Transverse colon (tissue), 4 donors: Measurements from ENCODE around the gene HMX3. TPM values are rescaled to one million over a fixed set of nuclear protein-coding genes. Genes with fewer than 3 reads are reported as not detected.

Source experiments
- DNase-seq: peaks from one replicate; pipeline ENCODE4 v3.0.0-alpha.2; 2019
- H3K27ac ChIP-seq, 4 donors: fragments of 200-600 bp; sonication (generic); 2 replicates each; pipeline ENCODE4 v1.5.1; 2016 to 2018; ENCODE audit warnings: inconsistent platforms in 4 of 4
- H3K27me3 ChIP-seq: fragments of 200-600 bp; sonication (generic); 2 replicates; pipeline ENCODE4 v1.5.1; 2017; ENCODE audit warnings: inconsistent platforms
- H3K36me3 ChIP-seq, 4 donors: fragments of 200-600 bp; sonication (generic); 2 replicates each; pipeline ENCODE4 v1.5.1; 2017 to 2019; ENCODE audit warnings: inconsistent platforms in 4 of 4
- H3K4me1 ChIP-seq, 4 donors: fragments of 200-600 bp; sonication (generic); 2 replicates each; pipeline ENCODE4 v1.5.1; 2017 to 2020; ENCODE audit warnings: inconsistent platforms in 4 of 4
- H3K4me3 ChIP-seq, 4 donors: fragments of 200-600 bp; sonication (generic); 1 replicate in 1 of 4; 2 replicates in 3 of 4; pipeline versions ENCODE4 v1.5.1 to v1.6.1; 2017 to 2019; ENCODE audit warnings: inconsistent platforms in 4 of 4
- H3K9me3 ChIP-seq, 2 donors: fragments of 200-600 bp; sonication (generic); 2 replicates each; pipeline ENCODE4 v1.5.1; 2017 to 2019; ENCODE audit warnings: inconsistent platforms in 2 of 2
- EP300 ChIP-seq: sonication (generic); formaldehyde crosslinking; IDR thresholded peaks from one replicate; pipeline ENCODE4 v1.6.1; 2017; ENCODE audit warnings: antibody characterized with exemption, low read depth
- POLR2A ChIP-seq: fragments of 450-650 bp; IDR thresholded peaks from one replicate; pipeline ENCODE4 v1.6.1; 2016; ENCODE audit warnings: antibody characterized with exemption, mild to moderate bottlenecking, moderate library complexity
- POLR2AphosphoS5 ChIP-seq, 3 donors: sonication (generic); formaldehyde crosslinking; IDR thresholded peaks; one replicate each; pipeline ENCODE4 v1.6.1; 2016; ENCODE audit warnings: antibody characterized with exemption in 3 of 3
- WGBS, 2 donors: methylation state at CpG; one replicate each; pipeline ENCODE4 v1.1.5; 2018; ENCODE audit warnings: low coverage in 1 of 2; 5-methylcytosine and 5-hydroxymethylcytosine counted together
- in situ Hi-C, 4 donors: fragments of 200-750 bp; cut with MboI; loops; one replicate each; pipeline versions ENCODE4 v1.15.0 to v1.15.1; 2017; ENCODE audit warnings: low sequenced_read_pairs in 3 of 4, low pct_ligation_motif_present in 1 of 4, low pct_unique_long_range_greater_than_20kb in 1 of 4
- intact Hi-C: fragments of 100-400 bp; cut with DNase I; formaldehyde crosslinking; loops from one replicate; pipeline ENCODE4 v1.15.1; 2023; ENCODE audit warnings: low total_unique reads
- total RNA-seq, 4 donors: library from RNA; depleted of rRNA; stranded (reverse); fragments of >200 nt; gene quantifications; one replicate each; pipeline ENCODE4 v1.1.0, GENCODE V29; 2016
- TF ChIP-seq, protein P1 (sequence below), 5 experiments: fragments of 200-600 bp in 3 of 5; fragments of 450-650 bp in 2 of 5; sonication (generic) in 3 of 5; IDR thresholded peaks; 1 replicate in 2 of 5; 2 replicates in 3 of 5; pipeline ENCODE4 v1.5.1; 2016 to 2017; ENCODE audit warnings: antibody characterized with exemption in 5 of 5, inconsistent platforms in 3 of 5, mild to moderate bottlenecking in 2 of 5, moderate library complexity in 1 of 5

The HMX3 gene
- total RNA-seq, 4 donors from 2014 or later: 1.2 to 1.7 TPM; not detected in 2

DNA sequence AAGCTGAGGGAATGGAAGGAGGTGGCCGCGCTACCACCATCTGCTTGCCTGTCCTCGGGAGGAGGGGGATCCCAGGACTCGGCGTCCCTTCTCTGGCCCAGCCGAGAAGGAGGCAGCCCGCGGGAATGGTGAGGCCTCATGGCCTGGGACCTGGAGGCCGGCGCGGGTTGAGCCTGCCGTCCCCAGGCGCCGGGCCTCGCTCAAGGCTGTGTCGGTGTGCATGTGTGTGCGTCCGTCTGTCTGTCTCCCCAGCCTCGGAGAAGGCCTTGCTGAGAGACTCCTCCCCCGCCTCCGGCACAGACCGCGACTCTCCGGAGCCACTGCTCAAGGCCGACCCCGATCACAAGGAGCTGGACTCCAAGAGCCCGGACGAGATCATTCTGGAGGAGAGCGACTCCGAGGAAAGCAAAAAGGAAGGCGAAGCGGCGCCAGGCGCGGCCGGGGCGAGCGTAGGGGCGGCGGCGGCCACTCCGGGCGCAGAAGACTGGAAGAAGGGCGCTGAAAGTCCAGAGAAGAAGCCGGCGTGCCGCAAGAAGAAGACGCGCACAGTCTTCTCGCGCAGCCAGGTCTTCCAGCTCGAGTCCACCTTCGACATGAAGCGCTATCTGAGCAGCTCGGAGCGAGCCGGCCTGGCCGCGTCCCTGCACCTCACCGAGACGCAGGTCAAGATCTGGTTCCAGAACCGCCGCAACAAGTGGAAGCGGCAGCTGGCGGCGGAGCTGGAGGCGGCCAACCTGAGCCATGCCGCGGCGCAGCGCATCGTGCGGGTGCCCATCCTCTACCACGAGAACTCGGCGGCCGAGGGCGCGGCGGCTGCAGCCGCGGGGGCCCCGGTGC, 1.3 kb downstream of the HMX3 start:
- H3K36me3 ChIP-seq: no peaks in the 10 kb centered on the region
- DNase-seq: no peak
- in situ Hi-C loops: loop anchor here in 1 of 4 donors (25.0 kb wide), 1 partner anchor 425 kb away; no protein-coding TSS in a partner anchor
- 8% methylated on average over 78 of the region's 83 CpGs; no CpG with 5 or more reads in 1 of the 2 donors for WGBS, 2 donors
- TF ChIP-seq POLR2AphosphoS5 (IDR thresholded peaks at IDR 0.05): no peak
- TF ChIP-seq, protein P1, sequence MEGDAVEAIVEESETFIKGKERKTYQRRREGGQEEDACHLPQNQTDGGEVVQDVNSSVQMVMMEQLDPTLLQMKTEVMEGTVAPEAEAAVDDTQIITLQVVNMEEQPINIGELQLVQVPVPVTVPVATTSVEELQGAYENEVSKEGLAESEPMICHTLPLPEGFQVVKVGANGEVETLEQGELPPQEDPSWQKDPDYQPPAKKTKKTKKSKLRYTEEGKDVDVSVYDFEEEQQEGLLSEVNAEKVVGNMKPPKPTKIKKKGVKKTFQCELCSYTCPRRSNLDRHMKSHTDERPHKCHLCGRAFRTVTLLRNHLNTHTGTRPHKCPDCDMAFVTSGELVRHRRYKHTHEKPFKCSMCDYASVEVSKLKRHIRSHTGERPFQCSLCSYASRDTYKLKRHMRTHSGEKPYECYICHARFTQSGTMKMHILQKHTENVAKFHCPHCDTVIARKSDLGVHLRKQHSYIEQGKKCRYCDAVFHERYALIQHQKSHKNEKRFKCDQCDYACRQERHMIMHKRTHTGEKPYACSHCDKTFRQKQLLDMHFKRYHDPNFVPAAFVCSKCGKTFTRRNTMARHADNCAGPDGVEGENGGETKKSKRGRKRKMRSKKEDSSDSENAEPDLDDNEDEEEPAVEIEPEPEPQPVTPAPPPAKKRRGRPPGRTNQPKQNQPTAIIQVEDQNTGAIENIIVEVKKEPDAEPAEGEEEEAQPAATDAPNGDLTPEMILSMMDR (IDR thresholded peaks at IDR 0.05): no peak
- no peak for TF ChIP-seq POLR2A
- TF ChIP-seq EP300: no peak
- no peaks in the 10 kb centered on the region for H3K9me3 ChIP-seq
- H3K4me3 ChIP-seq: peak overlapping the region in 2 of 4 donors; percentile 15 to 55
- no peak overlapping the region for H3K27ac ChIP-seq
- peaks cover 100% of the 10 kb centered on the region for H3K27me3 ChIP-seq
- intact Hi-C loops: no loop called here
- peaks cover 22 to 59% (median 45%) of the 10 kb centered on the region in 4 donors for H3K4me1 ChIP-seq

DNA sequence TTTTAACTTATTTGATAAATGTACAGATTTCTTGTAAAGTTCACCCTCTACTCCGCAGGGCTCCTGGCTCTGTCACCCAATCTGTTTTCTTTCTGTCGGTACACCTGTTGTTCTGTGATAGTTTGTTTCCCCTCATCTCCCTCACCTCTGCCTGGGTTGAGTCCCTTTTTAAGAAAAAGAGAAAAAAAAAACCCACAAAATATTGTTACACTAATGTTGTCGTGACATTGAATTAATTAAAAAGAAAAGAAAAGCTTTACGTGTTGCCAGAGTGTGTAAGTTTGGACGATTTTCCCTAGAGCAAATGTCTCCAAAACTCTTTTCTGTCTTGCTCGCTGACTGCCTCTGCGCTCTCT, 3.4 kb downstream of the HMX3 start:
- H3K4me3 ChIP-seq: no peak overlapping the region
- H3K27me3 ChIP-seq: peaks cover 100% of the 10 kb centered on the region
- TF ChIP-seq POLR2AphosphoS5 (IDR thresholded peaks at IDR 0.05): no peak
- TF ChIP-seq, protein P1 (IDR thresholded peaks at IDR 0.05): no peak
- TF ChIP-seq EP300: no peak
- no peak for TF ChIP-seq POLR2A
- no peak overlapping the region for H3K27ac ChIP-seq
- WGBS, 2 donors: 8% methylated on average over 7 of the region's 7 CpGs
- intact Hi-C loops (no loop called here), in situ Hi-C loops (loop anchor here in 1 of 4 donors (25.0 kb wide), 1 partner anchor 423 kb away; no protein-coding TSS in a partner anchor)
- no peak for DNase-seq
- peaks cover 20 to 59% (median 36%) of the 10 kb centered on the region in 4 donors for H3K4me1 ChIP-seq
- H3K9me3 ChIP-seq: no peaks in the 10 kb centered on the region
- H3K36me3 ChIP-seq: no peaks in the 10 kb centered on the region

DNA sequence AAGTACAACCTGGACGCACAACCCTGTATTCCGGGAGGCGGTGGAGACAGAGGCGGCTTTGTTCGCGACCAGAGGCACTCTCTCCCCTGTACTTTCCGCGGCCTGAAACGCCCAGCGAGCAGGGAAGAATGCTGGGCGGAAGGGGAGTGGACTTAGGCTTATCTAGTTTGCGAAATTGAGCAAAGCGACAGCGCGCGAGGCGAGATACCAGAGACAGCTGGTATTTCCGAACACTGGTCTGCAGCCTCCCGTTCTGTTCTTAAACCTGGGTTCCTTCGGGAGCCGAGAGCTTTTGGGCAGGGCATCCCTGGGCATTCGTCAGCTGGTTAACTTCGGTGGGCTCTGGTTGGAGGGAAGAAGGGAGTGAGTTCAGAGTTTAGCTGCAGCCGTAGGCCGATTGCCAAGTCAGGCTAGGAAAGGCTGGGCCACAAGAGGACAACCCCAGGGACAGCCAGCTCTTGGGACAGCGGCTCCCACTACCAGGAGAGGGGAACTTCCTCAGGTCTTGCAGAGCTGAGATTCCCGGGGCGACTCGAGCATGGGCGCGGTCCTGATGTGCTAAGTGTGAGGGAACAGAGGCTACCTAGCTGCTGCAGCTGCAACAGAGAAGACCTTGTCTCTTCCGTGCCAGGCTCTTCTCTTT, 3.9 kb downstream of the HMX3 start:
- Histone ChIP-seq H3K27me3 (peaks cover 100% of the 10 kb centered on the region), H3K36me3 (no peaks in the 10 kb centered on the region), H3K4me1 (peaks cover 20 to 57% (median 36%) of the 10 kb centered on the region in 4 donors), H3K4me3 (peak overlapping the region in 1 of 4 donors; percentile 5), H3K27ac (no peak overlapping the region), H3K9me3 (no peaks in the 10 kb centered on the region)
- in situ Hi-C loops: loop anchor here in 1 of 4 donors (25.0 kb wide), 1 partner anchor 423 kb away; no protein-coding TSS in a partner anchor
- TF ChIP-seq POLR2AphosphoS5 (IDR thresholded peaks at IDR 0.05) (no peak), EP300 (no peak)
- peak; percentile 42 for DNase-seq
- 0 to 15% methylated on average over 2 to 32 of the region's 32 CpGs for WGBS, 2 donors
- intact Hi-C loops: no loop called here

DNA sequence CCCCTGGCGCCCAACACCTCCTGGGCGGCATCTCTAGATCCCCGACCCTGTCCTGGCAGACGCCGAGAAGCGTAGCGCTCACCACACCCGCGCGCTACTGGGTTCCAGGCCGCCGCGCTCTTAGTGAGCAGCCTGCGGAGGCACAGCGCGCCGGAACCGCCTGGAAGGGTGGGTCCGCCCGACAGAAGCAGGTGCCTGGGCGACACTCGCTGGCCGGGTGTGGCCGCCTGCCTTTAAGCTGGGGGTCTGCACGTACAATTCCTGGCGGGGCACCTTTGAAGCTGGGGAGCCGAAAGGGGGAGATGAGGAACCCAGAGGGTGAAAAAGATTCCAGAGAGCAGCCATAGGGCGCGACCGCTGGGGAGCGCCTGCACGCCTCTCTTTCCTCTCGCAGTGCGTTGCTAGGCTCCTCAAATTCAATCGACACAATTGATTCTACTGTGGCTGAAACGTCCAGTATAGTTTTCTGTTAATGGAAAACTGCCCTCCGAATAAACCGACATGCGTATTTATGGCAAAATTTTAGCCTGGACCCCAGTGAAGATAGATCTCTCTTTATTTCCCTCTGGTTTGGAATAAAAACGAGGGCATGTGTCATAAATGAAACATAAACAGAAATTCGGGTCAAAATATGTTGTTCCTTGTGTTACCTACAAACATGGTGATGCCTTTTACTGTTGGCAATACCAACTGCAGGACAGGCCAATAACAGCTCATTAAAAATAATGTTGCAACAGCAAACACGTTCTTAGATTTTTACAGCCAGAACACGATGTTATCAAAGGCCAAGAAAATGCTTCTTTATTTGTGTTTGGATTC, 4.6 kb downstream of the HMX3 start:
- H3K36me3 ChIP-seq: no peaks in the 10 kb centered on the region
- H3K27me3 ChIP-seq: peaks cover 100% of the 10 kb centered on the region
- TF ChIP-seq EP300: no peak
- TF ChIP-seq, protein P1 (IDR thresholded peaks at IDR 0.05): no peak
- no peak for TF ChIP-seq POLR2AphosphoS5 (IDR thresholded peaks at IDR 0.05)
- no peak for TF ChIP-seq POLR2A
- 7 to 8% methylated on average over 3 to 43 of the region's 43 CpGs for WGBS, 2 donors
- no peak for DNase-seq
- intact Hi-C loops: no loop called here
- H3K4me1 ChIP-seq: peaks cover 13 to 49% (median 31%) of the 10 kb centered on the region in 4 donors
- in situ Hi-C loops: loop anchor here in 1 of 4 donors (25.0 kb wide), 1 partner anchor 422 kb away; no protein-coding TSS in a partner anchor
- H3K4me3 ChIP-seq: peak overlapping the region in 1 of 4 donors; percentile 5
- no peak overlapping the region for H3K27ac ChIP-seq
- no peaks in the 10 kb centered on the region for H3K9me3 ChIP-seq
